ENCODE results near the gene ZFP3. TPM values are rescaled to one million over a fixed set of nuclear protein-coding genes. Genes with fewer than 3 reads are reported as not detected.
"Not testable (repeated sequence)": the region's sequence is repeated elsewhere in the genome, so short reads cannot be mapped to it uniquely, and the experiment has no call there.

Gene ZFP3
- total RNA-seq, 1 donor from 2014 or later = 0.77 TPM

DNA sequence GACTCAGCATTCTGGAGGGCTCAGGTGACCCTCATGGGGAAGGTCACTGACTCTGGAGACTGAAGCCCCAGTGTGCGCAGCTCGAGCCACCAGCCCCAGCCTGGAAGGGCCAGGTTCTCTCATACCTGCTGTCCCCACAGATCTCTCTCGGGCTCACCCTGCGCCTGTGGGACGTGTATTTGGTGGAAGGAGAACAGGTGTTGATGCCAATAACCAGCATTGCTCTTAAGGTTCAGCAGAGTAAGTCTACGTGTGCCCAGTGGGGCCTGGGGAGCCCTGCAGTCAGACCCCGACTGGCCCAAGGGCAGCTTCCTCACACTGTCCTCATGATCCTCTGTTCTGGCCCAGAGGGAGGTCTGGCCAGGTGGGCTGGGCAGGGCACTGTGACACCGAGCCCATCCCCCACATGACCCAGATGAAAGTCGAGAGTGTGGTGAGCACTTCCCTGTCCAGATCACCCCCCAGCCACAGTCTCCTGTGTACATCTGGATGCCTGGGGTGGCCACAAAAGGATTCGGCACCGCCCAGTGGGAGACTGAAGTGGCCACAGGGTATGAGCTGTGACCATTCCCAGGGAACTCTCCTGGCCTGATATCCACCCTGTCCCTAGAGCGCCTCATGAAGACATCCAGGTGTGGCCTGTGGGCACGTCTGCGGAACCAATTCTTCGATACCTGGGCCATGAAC is 59.4 kb downstream of the ZFP3 start:
- DNase-seq (ENCODE audit: low read depth in 2 of 2) = not testable (repeated sequence)

DNA sequence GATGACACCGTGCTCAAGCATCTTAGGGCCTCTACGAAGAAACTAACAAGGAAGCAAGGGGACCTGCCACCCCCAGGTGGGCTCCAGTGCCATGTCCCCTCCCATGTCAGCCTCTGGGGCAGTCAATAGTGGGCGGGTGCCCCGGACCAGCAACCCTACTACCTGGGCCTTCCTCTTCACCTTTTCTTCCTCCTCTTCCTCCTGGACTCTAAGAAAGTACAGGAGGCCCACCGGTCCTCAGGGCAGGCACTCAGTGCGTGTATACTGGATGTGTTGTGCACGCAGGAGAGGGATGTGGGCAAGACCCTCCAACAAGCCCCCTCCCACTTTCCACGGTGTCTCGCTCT is 59.9 kb downstream of the ZFP3 start:
- not testable (repeated sequence) for DNase-seq (ENCODE audit: low read depth in 2 of 2)

DNA sequence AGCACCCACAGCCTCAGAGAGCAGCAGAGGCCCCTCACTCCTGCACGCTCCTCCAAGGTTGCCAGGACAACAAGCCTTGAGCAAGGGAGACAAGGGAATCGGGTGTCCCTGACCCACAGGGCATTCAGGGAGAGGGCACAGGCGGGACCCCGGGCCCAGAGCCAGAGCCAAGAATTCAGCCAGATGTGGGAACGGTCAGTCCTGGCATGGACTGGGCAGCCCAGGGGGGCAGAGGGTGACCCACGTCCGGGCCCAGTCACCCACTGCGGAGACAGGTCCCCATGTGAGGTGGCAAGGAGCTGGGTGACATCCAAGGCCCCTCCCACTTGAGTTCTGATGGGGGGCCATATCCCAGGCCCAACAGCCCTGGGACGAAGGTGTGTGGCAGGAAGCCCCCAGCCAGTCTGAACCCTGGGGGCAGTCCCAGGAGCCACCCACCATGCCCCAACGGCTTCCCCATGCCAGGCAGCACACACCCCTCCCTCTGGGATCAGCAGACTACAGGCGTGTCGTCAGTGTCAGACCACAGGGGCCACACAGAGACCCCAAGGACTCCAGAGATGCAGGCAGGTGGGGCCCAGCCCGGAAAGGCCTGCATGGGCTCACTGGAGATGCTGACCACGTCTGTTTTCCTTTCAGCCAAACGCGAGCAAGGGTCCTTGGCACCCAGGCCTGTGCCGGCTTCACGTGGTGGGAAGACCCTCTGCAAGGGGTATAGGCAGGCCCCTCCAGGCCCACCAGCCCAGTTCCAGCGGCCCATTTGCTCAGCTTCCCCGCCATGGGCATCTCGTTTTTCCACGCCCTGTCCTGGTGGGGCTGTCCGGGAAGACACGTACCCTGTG is 60.6 kb downstream of the ZFP3 start:
- DNase-seq (ENCODE audit: low read depth in 2 of 2) = no peak

DNA sequence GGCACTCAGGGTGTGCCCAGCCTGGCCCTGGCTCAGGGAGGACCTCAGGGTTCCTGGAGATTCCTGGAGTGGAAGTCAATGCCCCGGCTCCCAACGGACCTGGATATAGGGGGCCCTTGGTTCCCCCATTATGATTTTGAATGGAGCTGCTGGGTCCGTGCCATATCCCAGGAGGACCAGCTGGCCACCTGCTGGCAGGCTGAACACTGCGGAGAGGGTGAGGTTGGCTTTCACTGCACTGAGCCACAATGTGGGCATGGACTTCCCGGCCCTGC is 61.1 kb downstream of the ZFP3 start:
- DNase-seq (ENCODE audit: low read depth in 2 of 2) = no peak

DNA sequence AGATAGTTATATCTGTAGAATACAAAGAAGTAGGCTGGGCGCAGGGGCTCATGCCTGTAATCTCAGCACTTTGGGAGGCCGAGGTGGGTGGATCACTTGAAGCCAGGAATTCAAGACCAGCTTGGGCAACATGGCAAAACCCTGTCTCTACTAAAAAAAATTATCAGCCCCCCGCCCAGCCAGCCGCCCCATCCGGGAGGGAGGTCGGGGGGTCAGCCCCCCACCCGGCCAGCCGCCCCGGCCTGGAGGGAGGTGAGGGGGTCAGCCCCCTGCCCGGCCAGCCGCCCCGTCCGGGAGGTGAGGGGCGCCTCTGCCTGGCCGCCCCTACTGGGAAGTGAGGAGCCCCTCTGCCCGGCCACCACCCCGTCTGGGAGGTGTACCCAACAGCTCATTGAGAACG is 64.6 kb downstream of the ZFP3 start:
- not testable (repeated sequence) for DNase-seq (ENCODE audit: low read depth in 2 of 2)

Other genes starting within 250 kb of the ZFP3 start
- 20.5 and 32.9 TPM in 2 replicates for gene MINK1, start 245.1 kb upstream of the ZFP3 start, total RNA-seq
- gene C17orf107, start 178.9 kb upstream of the ZFP3 start, total RNA-seq = 0.39 and 0.76 TPM in 2 replicates
- gene CHRNE, start 175.4 kb upstream of the ZFP3 start, total RNA-seq = 0.90 and 1.1 TPM in 2 replicates
- not detected in 2 replicates for gene GP1BA, start 146.2 kb upstream of the ZFP3 start, total RNA-seq
- gene SLC25A11, start 138.4 kb upstream of the ZFP3 start, total RNA-seq = 47.4 and 62.8 TPM in 2 replicates
- 12.5 and 15.8 TPM in 2 replicates for gene RNF167, start 138.2 kb upstream of the ZFP3 start, total RNA-seq
- gene PFN1, start 129.9 kb upstream of the ZFP3 start, total RNA-seq = 450 and 458 TPM in 2 replicates
- gene ENO3, start 127.3 kb upstream of the ZFP3 start, total RNA-seq = 1.5 and 2.7 TPM in 2 replicates
- gene SPAG7, start 110.7 kb upstream of the ZFP3 start, total RNA-seq = 45.4 and 49.7 TPM in 2 replicates
- gene CAMTA2, start 90.8 kb upstream of the ZFP3 start, total RNA-seq = 2.3 and 7.5 TPM in 2 replicates
- 0.38 and 0.39 TPM in 2 replicates for gene INCA1, start 80.9 kb upstream of the ZFP3 start, total RNA-seq
- 63.5 and 82.7 TPM in 2 replicates for gene KIF1C, start 80.5 kb upstream of the ZFP3 start, total RNA-seq
- 0.25 and 0.26 TPM in 2 replicates for gene SLC52A1, start 43.0 kb upstream of the ZFP3 start, total RNA-seq
- 4.0 and 4.9 TPM in 2 replicates for gene ZNF232, start 33.4 kb downstream of the ZFP3 start, total RNA-seq
- not detected in 2 replicates for gene USP6, start 37.6 kb downstream of the ZFP3 start, total RNA-seq
- gene ZNF594, start 113.4 kb downstream of the ZFP3 start, total RNA-seq = 1.9 and 2.8 TPM in 2 replicates
- gene SCIMP, start 156.4 kb downstream of the ZFP3 start, total RNA-seq = not detected in 2 replicates
- gene RABEP1, start 203.8 kb downstream of the ZFP3 start, total RNA-seq = 28.2 and 32.2 TPM in 2 replicates

Measured in dermis microvascular lymphatic vessel endothelial cell (primary cell).